Fibroblast of lung (primary cell): ENCODE results near the gene SLIT3. TPM values are rescaled to one million over a fixed set of nuclear protein-coding genes. Genes with fewer than 3 reads are reported as not detected.

Source experiments
- DNase-seq, 2 donors: peaks; one replicate each; pipeline versions ENCODE4 v3.0.0 to v3.0.0-alpha.2; 2010; ENCODE audit warnings: low read depth in 2 of 2
- H2AFZ ChIP-seq: 2 replicates; pipeline ENCODE4 v1.5.1; 2012; ENCODE audit warnings: low read length, control low read depth, inconsistent platforms
- H3K27ac ChIP-seq: 2 replicates; pipeline ENCODE4 v1.5.1; 2011; ENCODE audit warnings: low read length, control low read depth; ENCODE audit not compliant: insufficient read depth
- H3K27me3 ChIP-seq: 2 replicates; pipeline ENCODE4 v1.5.1; 2011; ENCODE audit warnings: mild to moderate bottlenecking, low read length; ENCODE audit not compliant: control insufficient read depth, insufficient read depth
- H3K36me3 ChIP-seq: 2 replicates; pipeline ENCODE4 v1.5.1; 2011; ENCODE audit warnings: low read length; ENCODE audit not compliant: control insufficient read depth, insufficient read depth
- H3K4me1 ChIP-seq: 2 replicates; pipeline ENCODE4 v1.5.1; 2011; ENCODE audit warnings: low read length; ENCODE audit not compliant: control insufficient read depth, insufficient read depth; ENCODE audit errors: extremely low read depth
- H3K4me2 ChIP-seq: 2 replicates; pipeline ENCODE4 v1.5.1; 2011; ENCODE audit warnings: low read length, control low read depth; ENCODE audit not compliant: insufficient read depth; ENCODE audit errors: extremely low read depth
- H3K4me3 ChIP-seq, 4 experiments: fragments of 200-600 bp in 1 of 4; sonication (generic) in 1 of 4; replicated peaks in 1 of 4; 2 replicates each; pipeline ENCODE4 v1.5.1; 2011 to 2016; ENCODE audit warnings: low read length in 4 of 4, low read depth in 3 of 4, mild to moderate bottlenecking in 3 of 4, control low read depth in 2 of 4, inconsistent platforms in 1 of 4, mixed read lengths in 1 of 4; ENCODE audit not compliant: insufficient read depth in 1 of 4; ENCODE audit errors: control extremely low read depth in 1 of 4
- H3K79me2 ChIP-seq: 2 replicates; pipeline ENCODE4 v1.5.1; 2012; ENCODE audit warnings: mild to moderate bottlenecking, low read length, inconsistent platforms; ENCODE audit not compliant: control insufficient read depth, insufficient read depth
- H3K9ac ChIP-seq: 2 replicates; pipeline ENCODE4 v1.5.1; 2011; ENCODE audit warnings: mild to moderate bottlenecking, low read length, control low read depth; ENCODE audit not compliant: insufficient read depth
- H3K9me3 ChIP-seq: 2 replicates; pipeline ENCODE4 v1.5.1; 2012; ENCODE audit warnings: low read depth, low read length; ENCODE audit not compliant: control insufficient read depth, insufficient read depth
- H4K20me1 ChIP-seq: 2 replicates; pipeline ENCODE4 v1.5.1; 2011; ENCODE audit warnings: low read length; ENCODE audit not compliant: control insufficient read depth, insufficient read depth; ENCODE audit errors: extremely low read depth
- EZH2 ChIP-seq: IDR thresholded peaks from 2 replicates; pipeline ENCODE4 v1.5.1; 2012; ENCODE audit warnings: low read length, control low read depth, mild to moderate bottlenecking; ENCODE audit errors: missing control alignments
- polyA plus RNA-seq, 2 donors: library from polyadenylated mRNA; depleted of rRNA in 1 of 2; stranded (reverse) in 1 of 2; unstranded in 1 of 2; fragments of >200 nt; gene quantifications; 2 replicates each; pipeline ENCODE4 v1.2.1, GENCODE V29; 2011 to 2012; ENCODE audit warnings: missing spikeins in 1 of 2
- total RNA-seq: library from RNA; depleted of rRNA; stranded (reverse); fragments of >200 nt; gene quantifications from 2 replicates; pipeline ENCODE4 v1.2.1, GENCODE V29; 2014
- TF ChIP-seq, protein P1 (sequence below), 2 donors: IDR thresholded peaks in 1 of 2; conservative IDR thresholded peaks in 1 of 2; 1 replicate in 1 of 2; 2 replicates in 1 of 2; pipeline ENCODE4 v1.5.1; 2011 to 2012; ENCODE audit warnings: low read length in 2 of 2, control low read depth in 1 of 2, inconsistent platforms in 1 of 2, low read depth in 1 of 2, mild to moderate bottlenecking in 1 of 2

Gene SLIT3
- total and polyA plus RNA-seq, 2 donors (not counting 1 experiment from before 2014, with no cell fraction given) = 1.6 to 4.6 TPM

DNA sequence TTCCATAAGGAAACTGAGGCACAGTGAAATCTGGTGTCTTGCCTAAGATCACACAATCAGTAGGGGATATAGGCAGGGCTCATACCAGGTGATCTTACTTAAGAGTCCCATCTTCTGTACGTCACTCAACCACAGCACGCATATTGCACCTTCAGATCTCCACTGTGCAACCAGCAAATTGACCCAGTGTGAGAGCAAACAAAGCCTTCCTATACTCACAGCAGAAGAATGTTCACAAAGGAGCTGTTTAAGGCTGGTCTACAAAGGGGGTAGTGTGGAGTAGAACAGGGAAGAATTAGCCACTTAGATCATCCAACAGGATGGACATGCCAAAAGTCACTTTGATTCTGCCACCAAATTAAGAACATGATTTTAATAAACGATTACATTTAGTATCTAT, 305.9 kb downstream of the SLIT3 start:
- no peaks in the 10 kb centered on the region for H3K4me1 ChIP-seq
- no peaks in the 10 kb centered on the region for H3K79me2 ChIP-seq
- no peak for DNase-seq
- H3K27me3 ChIP-seq = no peaks in the 10 kb centered on the region
- H3K9ac ChIP-seq = no peak overlapping the region
- TF ChIP-seq, protein P1, sequence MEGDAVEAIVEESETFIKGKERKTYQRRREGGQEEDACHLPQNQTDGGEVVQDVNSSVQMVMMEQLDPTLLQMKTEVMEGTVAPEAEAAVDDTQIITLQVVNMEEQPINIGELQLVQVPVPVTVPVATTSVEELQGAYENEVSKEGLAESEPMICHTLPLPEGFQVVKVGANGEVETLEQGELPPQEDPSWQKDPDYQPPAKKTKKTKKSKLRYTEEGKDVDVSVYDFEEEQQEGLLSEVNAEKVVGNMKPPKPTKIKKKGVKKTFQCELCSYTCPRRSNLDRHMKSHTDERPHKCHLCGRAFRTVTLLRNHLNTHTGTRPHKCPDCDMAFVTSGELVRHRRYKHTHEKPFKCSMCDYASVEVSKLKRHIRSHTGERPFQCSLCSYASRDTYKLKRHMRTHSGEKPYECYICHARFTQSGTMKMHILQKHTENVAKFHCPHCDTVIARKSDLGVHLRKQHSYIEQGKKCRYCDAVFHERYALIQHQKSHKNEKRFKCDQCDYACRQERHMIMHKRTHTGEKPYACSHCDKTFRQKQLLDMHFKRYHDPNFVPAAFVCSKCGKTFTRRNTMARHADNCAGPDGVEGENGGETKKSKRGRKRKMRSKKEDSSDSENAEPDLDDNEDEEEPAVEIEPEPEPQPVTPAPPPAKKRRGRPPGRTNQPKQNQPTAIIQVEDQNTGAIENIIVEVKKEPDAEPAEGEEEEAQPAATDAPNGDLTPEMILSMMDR (conservative IDR thresholded peaks at IDR 0.05 in 1 of 2, IDR thresholded peaks at IDR 0.05 in 1 of 2; ENCODE audit: low read depth in 1 of 2, low read length in 2 of 2) = no peak
- TF ChIP-seq EZH2 = no peak
- H2AFZ ChIP-seq = no peak overlapping the region
- no peak overlapping the region for H3K4me2 ChIP-seq
- no peaks in the 10 kb centered on the region for H3K36me3 ChIP-seq
- H3K9me3 ChIP-seq = no peaks in the 10 kb centered on the region
- no peaks in the 10 kb centered on the region for H4K20me1 ChIP-seq
- no peak overlapping the region for H3K27ac ChIP-seq
- no peak overlapping the region for H3K4me3 ChIP-seq

DNA sequence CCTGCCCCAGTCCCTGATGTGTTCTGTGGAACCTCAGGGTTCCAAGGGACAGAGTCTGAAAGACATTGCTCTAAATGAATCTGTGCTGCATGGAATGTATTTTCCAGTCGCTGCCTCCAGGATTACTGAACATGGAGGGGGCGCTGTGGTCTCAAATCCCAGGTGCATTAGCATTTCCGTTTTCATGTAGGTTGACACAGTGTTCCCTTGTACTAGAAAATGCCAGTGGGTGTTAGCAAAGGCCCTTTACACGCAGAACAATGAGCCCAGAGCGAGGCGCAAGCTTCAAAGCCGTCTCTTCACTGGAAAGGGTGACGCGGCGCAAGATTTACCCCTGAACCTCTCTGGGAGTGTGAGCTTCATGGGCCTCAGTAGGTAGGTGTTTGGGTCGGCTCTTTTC, 308.3 kb downstream of the SLIT3 start:
- H3K4me3 ChIP-seq = no peak overlapping the region
- H3K9ac ChIP-seq = no peak overlapping the region
- H3K9me3 ChIP-seq = no peaks in the 10 kb centered on the region
- TF ChIP-seq EZH2 = no peak
- TF ChIP-seq, protein P1 (conservative IDR thresholded peaks at IDR 0.05 in 1 of 2, IDR thresholded peaks at IDR 0.05 in 1 of 2; ENCODE audit: low read depth in 1 of 2, low read length in 2 of 2) = no peak
- no peaks in the 10 kb centered on the region for H3K79me2 ChIP-seq
- H3K4me1 ChIP-seq = no peaks in the 10 kb centered on the region
- H3K4me2 ChIP-seq = no peak overlapping the region
- no peak overlapping the region for H3K27ac ChIP-seq
- no peak for DNase-seq
- no peaks in the 10 kb centered on the region for H3K36me3 ChIP-seq
- no peaks in the 10 kb centered on the region for H4K20me1 ChIP-seq
- peaks cover 2% of the 10 kb centered on the region for H3K27me3 ChIP-seq
- no peak overlapping the region for H2AFZ ChIP-seq

DNA sequence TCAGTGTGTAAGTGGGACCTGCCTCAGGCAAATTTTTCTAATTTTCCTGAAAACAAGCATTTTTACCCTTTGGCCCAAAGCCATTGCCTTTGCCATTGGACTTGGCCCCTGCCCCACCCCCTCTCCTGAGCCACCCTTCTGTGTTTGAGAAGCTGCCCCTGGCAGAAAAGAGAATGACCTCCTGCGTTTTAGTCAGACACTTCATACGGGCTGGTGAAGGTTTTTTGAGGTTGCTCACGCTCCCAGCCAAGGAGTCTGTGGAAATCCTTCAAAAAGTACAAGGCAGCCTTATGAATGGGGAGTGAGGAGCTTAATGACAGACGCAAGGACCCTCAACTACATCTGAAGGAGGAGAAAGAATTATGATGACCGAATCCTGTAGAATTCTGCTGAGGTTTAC, 308.9 kb downstream of the SLIT3 start:
- Histone ChIP-seq H4K20me1 (no peaks in the 10 kb centered on the region), H3K4me1 (no peaks in the 10 kb centered on the region), H3K9ac (no peak overlapping the region), H3K36me3 (no peaks in the 10 kb centered on the region), H3K9me3 (no peaks in the 10 kb centered on the region), H3K27ac (no peak overlapping the region), H3K4me2 (no peak overlapping the region), H3K27me3 (peaks cover 2% of the 10 kb centered on the region), H2AFZ (no peak overlapping the region), H3K4me3 (no peak overlapping the region), H3K79me2 (no peaks in the 10 kb centered on the region)
- peak in 1 of 2 donors; percentile 53 for DNase-seq
- TF ChIP-seq, protein P1 (conservative IDR thresholded peaks at IDR 0.05 in 1 of 2, IDR thresholded peaks at IDR 0.05 in 1 of 2; ENCODE audit: low read depth in 1 of 2, low read length in 2 of 2) = no peak
- no peak for TF ChIP-seq EZH2
